DND-41 (cell line): ENCODE results near the gene DSCAML1.
A peak's percentile ranks its signal among the peaks of the same experiment; 100 is the strongest.

ENCODE experiments used
- ATAC-seq: fragments of 200-7000 bp; cut with Tn5 transposase; 3 replicates; pipeline ENCODE4 v1.9.1; 2021; ENCODE audit warnings: low read depth; ENCODE audit not compliant: insufficient read depth
- DNase-seq: peaks from one replicate; pipeline ENCODE4 v3.0.0-alpha.2; 2020
- H2AFZ ChIP-seq: 2 replicates; pipeline ENCODE4 v1.6.0; 2012; ENCODE audit warnings: low read depth, low read length
- H3K27ac ChIP-seq: 2 replicates; pipeline ENCODE4 v1.5.1; 2012; ENCODE audit warnings: low read length, inconsistent platforms
- H3K27me3 ChIP-seq: fragments of 200-600 bp; sonication (generic); 2 replicates; pipeline ENCODE4 v1.6.0; 2012; ENCODE audit warnings: low read length, mild to moderate bottlenecking, inconsistent platforms; ENCODE audit not compliant: insufficient read depth, poor library complexity
- H3K36me3 ChIP-seq: 2 replicates; pipeline ENCODE4 v1.5.1; 2012; ENCODE audit warnings: low read length, inconsistent platforms; ENCODE audit not compliant: insufficient read depth
- H3K4me1 ChIP-seq: 2 replicates; pipeline ENCODE4 v1.5.1; 2012; ENCODE audit warnings: mild to moderate bottlenecking, low read length; ENCODE audit not compliant: insufficient read depth
- H3K4me2 ChIP-seq: 2 replicates; pipeline ENCODE4 v1.6.0; 2012; ENCODE audit warnings: mild to moderate bottlenecking, moderate library complexity, low read length, inconsistent platforms; ENCODE audit not compliant: insufficient read depth
- H3K4me3 ChIP-seq, 2 experiments: fragments of 200-600 bp in 1 of 2; shearing (Covaris generic) in 1 of 2; 2 replicates each; pipeline ENCODE4 v1.5.1; 2012 to 2016; ENCODE audit warnings: inconsistent platforms in 2 of 2, low read length in 2 of 2, mild to moderate bottlenecking in 2 of 2, low read depth in 1 of 2, moderate library complexity in 1 of 2
- H3K79me2 ChIP-seq: 2 replicates; pipeline ENCODE4 v1.6.0; 2012; ENCODE audit warnings: low read length, inconsistent platforms; ENCODE audit not compliant: insufficient read depth
- H3K9ac ChIP-seq: 2 replicates; pipeline ENCODE4 v1.6.0; 2012; ENCODE audit warnings: low read depth, mild to moderate bottlenecking, inconsistent platforms, low read length, moderate library complexity
- H3K9me3 ChIP-seq: 2 replicates; pipeline ENCODE4 v1.5.1; 2012; ENCODE audit warnings: low read length, moderate library complexity, mild to moderate bottlenecking, inconsistent platforms; ENCODE audit not compliant: insufficient read depth, severe bottlenecking
- H4K20me1 ChIP-seq: 2 replicates; pipeline ENCODE4 v1.6.0; 2012; ENCODE audit warnings: low read length; ENCODE audit not compliant: insufficient read depth
- CTCF ChIP-seq: IDR thresholded peaks from 2 replicates; pipeline ENCODE4 v1.5.1; 2012; ENCODE audit warnings: borderline replicate concordance, low read length, moderate library complexity, mild to moderate bottlenecking; ENCODE audit not compliant: poor library complexity, severe bottlenecking; ENCODE audit errors: extremely low read depth
- EZH2 ChIP-seq: IDR thresholded peaks from 3 replicates; pipeline ENCODE4 v1.6.1; 2012; ENCODE audit warnings: borderline replicate concordance, low read depth, mild to moderate bottlenecking, moderate library complexity, low read length, inconsistent platforms; ENCODE audit not compliant: severe bottlenecking

The DSCAML1 gene

DNA sequence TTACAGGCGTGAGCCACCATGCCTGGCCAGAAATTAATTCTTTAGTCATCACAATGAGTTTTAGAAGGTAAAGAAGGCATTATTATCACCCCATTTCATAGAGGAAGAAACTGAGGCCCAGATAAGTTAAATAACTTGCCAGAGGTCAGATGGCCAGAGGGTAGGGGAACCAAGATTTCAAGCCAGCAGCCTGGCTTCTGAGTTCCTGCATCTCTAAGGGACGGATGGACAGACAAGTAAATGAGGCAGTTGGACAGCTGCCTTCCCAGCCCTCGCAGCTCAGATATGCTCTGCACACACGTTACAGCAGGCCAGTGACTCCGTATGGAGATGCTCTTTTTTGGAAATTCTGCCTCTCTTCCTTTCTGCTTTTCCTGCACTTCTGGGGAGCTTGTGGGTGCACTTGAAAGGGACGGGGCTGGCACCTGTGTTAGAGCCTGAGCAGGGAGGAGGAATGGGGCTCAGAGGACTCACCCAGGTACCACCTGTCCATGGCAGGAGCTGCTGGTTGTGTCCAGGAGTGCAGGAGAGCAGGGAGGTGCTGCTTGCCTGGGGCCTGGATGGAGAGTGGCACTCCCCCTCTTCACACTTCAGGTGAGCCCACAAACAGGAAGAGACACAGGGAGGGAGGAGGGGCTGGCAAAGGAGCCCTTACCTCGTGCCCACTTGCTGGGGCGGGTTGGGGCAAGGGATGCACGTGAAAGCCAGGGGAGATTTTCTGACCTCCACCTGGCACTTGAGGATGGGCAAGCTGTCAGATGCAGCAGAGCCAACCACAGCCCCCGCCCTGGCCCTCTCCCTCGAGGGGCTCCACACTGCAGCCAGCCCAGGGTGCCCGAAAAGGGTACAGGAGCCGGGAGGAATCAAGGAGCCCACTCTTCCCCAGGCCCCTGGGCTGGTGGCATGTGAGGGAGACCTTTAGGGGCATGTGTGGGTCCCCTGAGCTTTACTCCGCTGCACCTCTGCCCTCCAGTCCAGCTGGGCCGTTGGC lies 30.8 kb upstream of the DSCAML1 start:
- Histone ChIP-seq H3K36me3 (peaks cover 17% of the 10 kb centered on the region), H3K4me3 (peak overlapping the region; percentile 16 to 58; a peak in 3 of 4 replicates), H3K9me3 (no peaks in the 10 kb centered on the region), H3K79me2 (peaks cover 52% of the 10 kb centered on the region), H3K27me3 (no peaks in the 10 kb centered on the region), H2AFZ (no peak overlapping the region), H3K9ac (peak overlapping the region; percentile 82), H3K27ac (peak overlapping the region; percentile 97), H4K20me1 (no peaks in the 10 kb centered on the region), H3K4me1 (peaks cover 99% of the 10 kb centered on the region), H3K4me2 (peak overlapping the region; percentile 64)
- DNase-seq (peak; percentile 85), ATAC-seq (peak; percentile 25)
- TF ChIP-seq CTCF (no peak), EZH2 (no peak)

GRCh38 chr11:117826832-117827231 lies 29.8 kb upstream of the DSCAML1 start:
- Histone ChIP-seq H3K27ac (peak overlapping the region; percentile 97), H3K4me2 (peak overlapping the region; percentile 64), H4K20me1 (no peaks in the 10 kb centered on the region), H3K27me3 (no peaks in the 10 kb centered on the region), H3K9ac (peak overlapping the region; percentile 82), H3K4me1 (peaks cover 99% of the 10 kb centered on the region), H3K79me2 (peaks cover 62% of the 10 kb centered on the region), H2AFZ (no peak overlapping the region), H3K4me3 (peak overlapping the region; percentile 13 to 53; a peak in 3 of 4 replicates), H3K9me3 (no peaks in the 10 kb centered on the region), H3K36me3 (peaks cover 27% of the 10 kb centered on the region)
- TF ChIP-seq EZH2 (no peak), CTCF (no peak)
- DNase-seq (peak; percentile 41), ATAC-seq (no peak)

DNA sequence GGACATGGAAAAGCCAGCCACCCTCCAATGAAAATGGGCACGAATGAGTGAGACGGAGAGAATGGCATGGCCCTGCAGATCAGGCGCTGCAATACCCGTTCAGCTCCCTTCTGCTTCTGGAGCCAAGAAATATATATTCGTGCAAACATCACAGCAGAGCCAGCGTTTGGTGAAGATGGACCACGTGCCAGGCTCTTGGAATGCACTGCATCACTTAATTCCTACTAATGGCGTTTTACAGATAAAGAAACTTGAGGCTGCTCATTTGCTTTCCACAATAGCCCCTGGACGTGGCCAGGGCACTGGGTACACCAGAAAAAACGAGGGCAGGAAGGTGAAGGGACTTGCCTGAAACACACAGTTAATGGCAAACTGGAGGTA lies 29.2 kb upstream of the DSCAML1 start:
- no peaks in the 10 kb centered on the region for H3K27me3 ChIP-seq
- no peaks in the 10 kb centered on the region for H4K20me1 ChIP-seq
- H3K9me3 ChIP-seq, result no peaks in the 10 kb centered on the region
- peaks cover 34% of the 10 kb centered on the region for H3K36me3 ChIP-seq
- no peak overlapping the region for H2AFZ ChIP-seq
- H3K4me3 ChIP-seq, result peak overlapping the region; percentile 13 to 53; a peak in 3 of 4 replicates
- peaks cover 69% of the 10 kb centered on the region for H3K79me2 ChIP-seq
- DNase-seq (peak; percentile 39), ATAC-seq (no peak)
- peak overlapping the region; percentile 64 for H3K4me2 ChIP-seq
- TF ChIP-seq EZH2 (no peak), CTCF (no peak)
- peak overlapping the region; percentile 82 for H3K9ac ChIP-seq
- H3K27ac ChIP-seq, result peak overlapping the region; percentile 97
- H3K4me1 ChIP-seq, result peaks cover 99% of the 10 kb centered on the region
